ENCODE data around the gene ISG20.
A peak's percentile ranks its signal among the peaks of the same experiment; 100 is the strongest.
"Not testable (repeated sequence)": the region's sequence is repeated elsewhere in the genome, so short reads cannot be mapped to it uniquely, and the experiment has no call there.

Gene ISG20

GRCh38 chr15:88618686-88619085 is 20.1 kb upstream of the ISG20 start:
- no peak for DNase-seq (ENCODE audit: low spot score)

- no peak for DNase-seq (ENCODE audit: low spot score)
Observed at GRCh38 chr15:88619796-88620195, 19.0 kb upstream of the ISG20 start.

GRCh38 chr15:88620995-88621772 is 17.6 kb upstream of the ISG20 start, which contains the start of gene AEN:
TSS of gene AEN (plus strand) at chr15:88621340. CDS start at chr15:88626210, 4,870 bp downstream.
- DNase-seq (ENCODE audit: low spot score): peak; percentile 95

- DNase-seq (ENCODE audit: low spot score): no peak
Observed at GRCh38 chr15:88621789-88622604, 16.8 kb upstream of the ISG20 start.

- DNase-seq (ENCODE audit: low spot score): no peak
Observed at GRCh38 chr15:88622605-88622975, 16.2 kb upstream of the ISG20 start.

- DNase-seq (ENCODE audit: low spot score): no peak
Observed at GRCh38 chr15:88623061-88623460, 15.8 kb upstream of the ISG20 start.

- DNase-seq (ENCODE audit: low spot score): no peak
Observed at GRCh38 chr15:88623632-88624031, 15.2 kb upstream of the ISG20 start.

GRCh38 chr15:88624156-88624970 is 14.5 kb upstream of the ISG20 start:
- peak; percentile 62 for DNase-seq (ENCODE audit: low spot score)

- DNase-seq (ENCODE audit: low spot score): no peak
Observed at GRCh38 chr15:88624971-88625490, 13.8 kb upstream of the ISG20 start.

GRCh38 chr15:88625943-88626741 is 12.7 kb upstream of the ISG20 start:
- no peak for DNase-seq (ENCODE audit: low spot score)

GRCh38 chr15:88627463-88627862 is 11.4 kb upstream of the ISG20 start:
- DNase-seq (ENCODE audit: low spot score): no peak

GRCh38 chr15:88628018-88628654 is 10.7 kb upstream of the ISG20 start:
- DNase-seq (ENCODE audit: low spot score): no peak

GRCh38 chr15:88629071-88629470 is 9.7 kb upstream of the ISG20 start:
- DNase-seq (ENCODE audit: low spot score): no peak

GRCh38 chr15:88630141-88630721 is 8.6 kb upstream of the ISG20 start:
- DNase-seq (ENCODE audit: low spot score): no peak

- DNase-seq (ENCODE audit: low spot score): no peak
Observed at GRCh38 chr15:88630798-88631463, 7.9 kb upstream of the ISG20 start.

- DNase-seq (ENCODE audit: low spot score): no peak
Observed at GRCh38 chr15:88631464-88632028, 7.3 kb upstream of the ISG20 start.

- DNase-seq (ENCODE audit: low spot score): not testable (repeated sequence)
Observed at GRCh38 chr15:88632797-88633196, 6.0 kb upstream of the ISG20 start.

- DNase-seq (ENCODE audit: low spot score): no peak
Observed at GRCh38 chr15:88634449-88634848, 4.4 kb upstream of the ISG20 start.

GRCh38 chr15:88635318-88635717 is 3.5 kb upstream of the ISG20 start:
- no peak for DNase-seq (ENCODE audit: low spot score)

Data from globus pallidus (tissue), 1 donor.